GM10248 (cell line): ENCODE measurements around the gene IFIT1B.

Experiments used
- CTCF ChIA-PET: fragments of 300-600 bp; sonication (Branson Sonifier 250); formaldehyde crosslinking; extraction: SDS; loops from one replicate; lab custom pipeline; 2021; ENCODE audit warnings: antibody characterized with exemption; lab: Yijun Ruan, JAX
- POLR2A ChIA-PET: fragments of 350-650 bp; sonication (Branson Sonifier 250); formaldehyde crosslinking; extraction: SDS; loops from one replicate; lab custom pipeline; 2020; ENCODE audit warnings: antibody characterized with exemption; lab: Yijun Ruan, JAX
- DNase-seq: peaks from one replicate; pipeline ENCODE4 v3.0.0; 2012; ENCODE audit errors: extremely low spot score
- TF ChIP-seq, protein P1 (sequence below): IDR thresholded peaks from 2 replicates; pipeline ENCODE4 v1.5.1; 2012; ENCODE audit warnings: mild to moderate bottlenecking, low read depth; ENCODE audit errors: extremely low read depth, missing control alignments, control extremely low read depth

Gene IFIT1B

DNA sequence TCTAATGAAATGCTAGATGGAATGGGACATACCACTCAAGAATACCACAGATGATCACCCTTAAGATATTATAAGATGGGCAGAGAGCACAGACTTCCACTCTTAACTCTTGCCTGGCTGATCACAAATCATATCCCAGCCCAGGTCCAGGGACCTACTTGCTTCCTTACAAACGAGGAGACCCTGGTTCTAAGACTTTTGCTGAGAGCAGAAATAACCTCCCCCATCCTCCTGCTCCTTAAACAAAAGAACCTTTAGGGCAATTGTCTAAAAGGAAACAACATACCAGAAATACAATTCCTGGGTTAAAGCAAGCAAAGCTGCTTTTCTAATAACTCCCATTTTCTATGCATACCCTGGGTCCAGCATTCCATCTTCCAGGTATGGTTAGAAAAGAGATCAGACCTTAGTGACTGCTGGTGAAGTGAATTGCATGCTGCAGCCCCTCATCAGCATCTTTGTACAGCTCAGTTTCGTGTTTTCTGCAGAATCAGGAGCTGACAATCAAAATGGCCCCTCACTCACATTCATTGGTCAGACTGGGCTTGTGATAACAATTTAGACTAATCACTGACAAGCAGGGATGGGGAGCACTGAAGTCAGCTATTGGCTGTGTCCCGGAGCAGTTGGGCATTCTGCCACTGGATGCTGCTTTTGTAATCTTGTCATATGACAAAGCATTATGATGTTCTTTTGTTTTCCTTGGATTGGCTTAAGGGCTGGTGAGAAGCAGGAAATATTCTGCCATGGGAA is 35.5 kb upstream of the IFIT1B start:
- ChIA-PET CTCF (interaction anchor here (0.8 to 1.8 kb wide), 4 partner anchors 10 to 72 kb away, joined by 3 to 5 read pairs (median 4); no protein-coding TSS in a partner anchor), POLR2A (interaction anchor here (0.6 to 0.9 kb wide), 2 partner anchors 14 to 262 kb away, joined by 3 read pairs; partner anchors contain the start of gene IFIT3)
- no peak for DNase-seq
- TF ChIP-seq, protein P1, sequence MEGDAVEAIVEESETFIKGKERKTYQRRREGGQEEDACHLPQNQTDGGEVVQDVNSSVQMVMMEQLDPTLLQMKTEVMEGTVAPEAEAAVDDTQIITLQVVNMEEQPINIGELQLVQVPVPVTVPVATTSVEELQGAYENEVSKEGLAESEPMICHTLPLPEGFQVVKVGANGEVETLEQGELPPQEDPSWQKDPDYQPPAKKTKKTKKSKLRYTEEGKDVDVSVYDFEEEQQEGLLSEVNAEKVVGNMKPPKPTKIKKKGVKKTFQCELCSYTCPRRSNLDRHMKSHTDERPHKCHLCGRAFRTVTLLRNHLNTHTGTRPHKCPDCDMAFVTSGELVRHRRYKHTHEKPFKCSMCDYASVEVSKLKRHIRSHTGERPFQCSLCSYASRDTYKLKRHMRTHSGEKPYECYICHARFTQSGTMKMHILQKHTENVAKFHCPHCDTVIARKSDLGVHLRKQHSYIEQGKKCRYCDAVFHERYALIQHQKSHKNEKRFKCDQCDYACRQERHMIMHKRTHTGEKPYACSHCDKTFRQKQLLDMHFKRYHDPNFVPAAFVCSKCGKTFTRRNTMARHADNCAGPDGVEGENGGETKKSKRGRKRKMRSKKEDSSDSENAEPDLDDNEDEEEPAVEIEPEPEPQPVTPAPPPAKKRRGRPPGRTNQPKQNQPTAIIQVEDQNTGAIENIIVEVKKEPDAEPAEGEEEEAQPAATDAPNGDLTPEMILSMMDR: no peak

GRCh38 chr10:89343089-89343767 is 34.6 kb upstream of the IFIT1B start:
- ChIA-PET CTCF (interaction anchor here (1.2 to 1.4 kb wide), 2 partner anchors 8 to 73 kb away, joined by 3 read pairs; no protein-coding TSS in a partner anchor), POLR2A (interaction anchor here (0.9 kb wide), 1 partner anchor 15 kb away, joined by 3 read pairs; the partner anchor contains the start of gene IFIT3)
- no peak for DNase-seq

GRCh38 chr10:89344156-89344555 is 33.7 kb upstream of the IFIT1B start:
- POLR2A ChIA-PET: no interaction called here
- TF ChIP-seq, protein P1: no peak
- CTCF ChIA-PET: interaction anchor here (1.2 kb wide), 1 partner anchor 9 kb away, joined by 3 read pairs; no protein-coding TSS in a partner anchor
- DNase-seq: no peak

More at GRCh38 chr10:89343089-89343767, 34.6 kb upstream of the IFIT1B start:
- TF ChIP-seq, protein P1: no peak

GRCh38 chr10:89345367-89346000 is 32.4 kb upstream of the IFIT1B start:
- no peak for DNase-seq
- TF ChIP-seq, protein P1: no peak
- POLR2A ChIA-PET: no interaction called here
- CTCF ChIA-PET: interaction anchor here (0.8 to 1.6 kb wide), 4 partner anchors 10 to 97 kb away, joined by 3 to 9 read pairs (median 4); no protein-coding TSS in a partner anchor

DNA sequence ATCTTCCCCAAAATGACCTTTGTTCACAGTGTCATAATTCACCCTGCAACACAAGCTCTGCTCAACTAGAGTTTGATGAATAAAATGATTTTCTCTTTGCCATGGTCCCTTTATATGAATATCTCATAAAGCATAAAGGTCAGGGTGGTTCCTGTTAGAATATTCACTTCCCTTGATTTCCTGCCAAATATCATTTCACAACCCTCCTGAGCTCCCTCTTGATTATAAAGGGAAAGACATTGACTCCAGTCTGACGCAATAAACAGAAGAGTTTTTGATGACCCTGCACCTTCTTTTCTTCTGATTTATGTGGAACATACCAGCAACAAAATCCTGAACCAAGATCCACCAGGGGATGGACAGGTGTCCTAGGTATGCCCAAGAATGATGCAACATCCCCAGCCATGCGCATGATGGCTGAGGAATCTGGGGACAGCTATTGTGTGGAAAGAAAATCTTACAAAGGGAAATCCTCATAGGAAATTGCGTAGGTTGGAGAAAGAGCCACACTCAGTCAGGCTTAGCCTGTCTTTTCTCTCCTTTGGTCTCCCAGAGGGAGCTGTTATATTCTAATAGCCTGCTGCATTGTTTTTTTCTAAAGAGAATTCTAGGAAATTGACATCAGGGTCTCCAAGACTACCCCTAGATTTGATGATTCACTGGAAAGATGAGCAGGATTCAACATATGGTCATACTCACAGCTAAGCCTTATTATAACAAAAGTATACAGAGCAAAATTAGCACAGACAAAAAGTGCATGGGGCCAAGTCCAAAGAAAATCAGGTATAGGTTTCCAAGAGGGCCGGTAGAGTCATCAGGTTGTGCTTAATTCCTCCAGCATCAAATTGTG is 31.2 kb upstream of the IFIT1B start:
- CTCF ChIA-PET: interaction anchor here (0.8 to 1.6 kb wide), 5 partner anchors 9 to 98 kb away, joined by 3 to 9 read pairs (median 4); no protein-coding TSS in a partner anchor
- POLR2A ChIA-PET: interaction anchor here (0.5 kb wide), 1 partner anchor 46 kb away, joined by 4 read pairs; the partner anchor contains the start of gene IFIT1
- TF ChIP-seq, protein P1: no peak
- no peak for DNase-seq
